ENCODE measurements around the gene SPATA13.

Gene SPATA13

DNA sequence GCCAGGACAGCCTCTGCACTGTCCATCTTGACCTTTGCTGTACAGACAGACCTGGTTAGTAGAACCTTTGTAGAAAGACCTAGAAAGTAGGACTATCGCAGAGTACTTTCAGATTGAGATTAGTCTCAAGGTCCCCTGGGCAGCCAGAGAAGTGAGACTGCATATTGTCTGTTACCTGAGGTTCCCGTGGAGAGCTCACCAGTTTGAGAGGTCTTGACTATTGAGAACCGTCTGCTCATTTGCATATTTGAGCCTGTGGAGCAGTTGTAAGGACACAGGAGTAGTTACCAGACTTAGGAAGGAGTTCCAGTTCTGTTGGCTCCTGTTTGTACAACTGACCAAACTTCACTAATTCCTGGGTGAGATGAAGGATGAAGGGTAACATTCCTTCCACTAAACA, 66.2 kb downstream of the SPATA13 start:
- no peaks in the 10 kb centered on the region for H3K9me3 ChIP-seq (ENCODE audit: control insufficient read depth, insufficient read depth, low read depth, low read length)
- TF ChIP-seq ZNF266 (tag by site-specific recombination; IDR thresholded peaks at IDR 0.05; ENCODE audit: low read depth), result no peak
- TF ChIP-seq, protein P1, sequence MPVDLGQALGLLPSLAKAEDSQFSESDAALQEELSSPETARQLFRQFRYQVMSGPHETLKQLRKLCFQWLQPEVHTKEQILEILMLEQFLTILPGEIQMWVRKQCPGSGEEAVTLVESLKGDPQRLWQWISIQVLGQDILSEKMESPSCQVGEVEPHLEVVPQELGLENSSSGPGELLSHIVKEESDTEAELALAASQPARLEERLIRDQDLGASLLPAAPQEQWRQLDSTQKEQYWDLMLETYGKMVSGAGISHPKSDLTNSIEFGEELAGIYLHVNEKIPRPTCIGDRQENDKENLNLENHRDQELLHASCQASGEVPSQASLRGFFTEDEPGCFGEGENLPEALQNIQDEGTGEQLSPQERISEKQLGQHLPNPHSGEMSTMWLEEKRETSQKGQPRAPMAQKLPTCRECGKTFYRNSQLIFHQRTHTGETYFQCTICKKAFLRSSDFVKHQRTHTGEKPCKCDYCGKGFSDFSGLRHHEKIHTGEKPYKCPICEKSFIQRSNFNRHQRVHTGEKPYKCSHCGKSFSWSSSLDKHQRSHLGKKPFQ (tag by site-specific recombination; IDR thresholded peaks at IDR 0.05), result no peak
- no peak for TF ChIP-seq HOXD13 (CRISPR knock-in tag; IDR thresholded peaks at IDR 0.05; ENCODE audit: borderline replicate concordance)
- TF ChIP-seq MZF1 (tag by site-specific recombination; IDR thresholded peaks at IDR 0.05; ENCODE audit: borderline replicate concordance), result no peak
- TF ChIP-seq REPIN1 (tag by site-specific recombination; IDR thresholded peaks at IDR 0.05; ENCODE audit: low read depth), result no peak
- no peak for TF ChIP-seq MYNN (tag by site-specific recombination; IDR thresholded peaks at IDR 0.05; ENCODE audit: borderline replicate concordance)
- TF ChIP-seq WT1 (tag by site-specific recombination; IDR thresholded peaks at IDR 0.05), result no peak
- TF ChIP-seq ZNF155 (tag by site-specific recombination; IDR thresholded peaks at IDR 0.05), result no peak
- no peak overlapping the region for H3K4me3 ChIP-seq (ENCODE audit: low read depth, low read length)
- no peak overlapping the region for H3K27ac ChIP-seq (ENCODE audit: extremely low read depth, low read depth, low read length)
- CTCF ChIA-PET, result no interaction called here
- H3K4me1 ChIP-seq (ENCODE audit: control insufficient read depth, insufficient read depth, low read length), result no peaks in the 10 kb centered on the region
- POLR2A ChIA-PET, result no interaction called here
- H3K36me3 ChIP-seq (ENCODE audit: control insufficient read depth in 2 of 2, insufficient read depth in 1 of 2, low read length in 2 of 2), result peaks cover 0 to 3% of the 10 kb centered on the region in 2 experiments; a peak in 1 of 3 replicates

DNA sequence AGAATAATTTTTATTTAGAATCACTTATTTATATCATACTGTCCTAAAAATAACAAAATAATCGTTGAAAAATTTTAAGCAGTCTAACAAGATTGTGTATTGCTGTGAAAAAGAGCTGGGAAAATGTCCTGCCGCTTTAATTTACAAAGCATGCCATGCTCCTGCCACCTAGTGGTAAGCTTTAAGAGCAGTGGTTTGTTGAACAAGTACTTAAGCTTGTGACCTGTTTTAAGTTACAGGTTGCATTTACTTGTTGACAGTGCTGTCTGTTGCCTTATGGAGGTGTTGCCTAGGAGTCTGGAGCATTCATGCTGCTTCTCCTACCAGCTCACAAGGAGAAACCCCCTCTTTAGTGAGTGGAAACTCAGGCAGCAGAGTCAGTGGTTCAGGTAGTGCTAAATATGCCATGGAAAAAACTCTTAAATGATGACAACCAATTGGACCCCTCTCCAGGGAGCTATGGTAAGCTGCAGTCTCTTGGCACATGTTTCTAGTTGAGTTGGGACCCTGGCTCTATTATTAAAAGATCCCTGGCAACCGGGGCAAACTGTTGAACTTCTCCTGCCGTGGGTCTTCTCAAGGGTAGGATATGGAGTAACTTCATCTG, 68.4 kb downstream of the SPATA13 start:
- H3K4me3 ChIP-seq (ENCODE audit: low read depth, low read length), result no peak overlapping the region
- H3K4me1 ChIP-seq (ENCODE audit: control insufficient read depth, insufficient read depth, low read length), result peaks cover 6% of the 10 kb centered on the region
- POLR2A ChIA-PET, result no interaction called here
- no peaks in the 10 kb centered on the region for H3K9me3 ChIP-seq (ENCODE audit: control insufficient read depth, insufficient read depth, low read depth, low read length)
- TF ChIP-seq ZBTB48 (tag by site-specific recombination; IDR thresholded peaks at IDR 0.05) (no peak), MZF1 (tag by site-specific recombination; IDR thresholded peaks at IDR 0.05; ENCODE audit: borderline replicate concordance) (no peak), SCRT1 (tag by site-specific recombination; IDR thresholded peaks at IDR 0.05; ENCODE audit: borderline replicate concordance) (peak; percentile 94), ZNF654 (tag by site-specific recombination; IDR thresholded peaks at IDR 0.05; ENCODE audit: low read depth) (peak; percentile 56), SCRT2 (tag by site-specific recombination; IDR thresholded peaks at IDR 0.05) (peak; percentile 96), ZNF660 (tag by site-specific recombination; IDR thresholded peaks at IDR 0.05) (0 out of 2 replicates have a peak, but pooled peaks have one; percentile 29), HOXA7 (CRISPR knock-in tag; IDR thresholded peaks at IDR 0.05; ENCODE audit: borderline replicate concordance) (no peak)
- no peaks in the 10 kb centered on the region for H3K36me3 ChIP-seq (ENCODE audit: control insufficient read depth in 2 of 2, insufficient read depth in 1 of 2, low read length in 2 of 2)
- no peak overlapping the region for H3K27ac ChIP-seq (ENCODE audit: extremely low read depth, low read depth, low read length)
- CTCF ChIA-PET, result interaction anchor here (0.6 to 2.6 kb wide), 16 partner anchors 9 to 387 kb away, joined by 3 to 14 read pairs (median 5); no protein-coding TSS in a partner anchor

DNA sequence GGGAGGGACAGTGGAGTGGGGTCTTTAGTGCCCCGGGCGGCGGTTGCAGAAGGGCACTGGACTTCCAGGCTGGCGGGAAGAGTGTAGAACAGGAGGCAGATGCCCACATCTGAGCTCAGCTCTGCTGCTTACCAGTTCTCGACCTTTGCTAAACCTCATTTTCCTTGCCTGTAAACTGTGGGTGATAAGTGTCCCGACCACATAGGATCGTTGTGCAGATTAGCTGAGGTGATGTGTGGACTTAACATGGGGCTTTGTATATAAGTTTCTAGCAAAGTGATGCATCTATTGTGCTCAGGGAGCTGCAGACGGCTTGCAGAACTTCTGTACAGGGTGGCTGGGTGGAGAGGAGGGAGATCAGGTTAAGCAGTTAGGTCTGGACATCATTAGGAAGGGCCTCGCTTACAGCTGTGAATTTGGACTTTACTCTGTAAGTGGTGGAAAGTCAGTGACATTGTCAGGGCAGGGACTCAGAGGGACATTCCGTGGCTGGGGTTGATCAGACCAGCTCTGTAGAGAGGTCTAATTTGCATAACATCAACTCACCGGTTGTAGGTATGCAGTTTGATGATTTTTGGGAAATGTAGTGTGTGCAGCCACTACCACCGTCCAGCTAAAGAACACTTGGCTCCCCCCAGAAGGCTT, 70.0 kb downstream of the SPATA13 start:
- POLR2A ChIA-PET, result no interaction called here
- Histone ChIP-seq H3K9me3 (ENCODE audit: control insufficient read depth, insufficient read depth, low read depth, low read length) (no peaks in the 10 kb centered on the region), H3K4me3 (ENCODE audit: low read depth, low read length) (no peak overlapping the region), H3K4me1 (ENCODE audit: control insufficient read depth, insufficient read depth, low read length) (peaks cover 6% of the 10 kb centered on the region), H3K27ac (ENCODE audit: extremely low read depth, low read depth, low read length) (no peak overlapping the region), H3K36me3 (ENCODE audit: control insufficient read depth in 2 of 2, insufficient read depth in 1 of 2, low read length in 2 of 2) (no peaks in the 10 kb centered on the region)
- CTCF ChIA-PET, result interaction anchor here (0.6 to 1.4 kb wide), 4 partner anchors 11 to 655 kb away, joined by 3 to 7 read pairs (median 5); no protein-coding TSS in a partner anchor
- TF ChIP-seq ZNF473 (tag by site-specific recombination; IDR thresholded peaks at IDR 0.05) (no peak), ZNF596 (tag by site-specific recombination; IDR thresholded peaks at IDR 0.05) (no peak), EGR2 (tag by site-specific recombination; IDR thresholded peaks at IDR 0.05; ENCODE audit: low read depth) (no peak), ZNF132 (tag by site-specific recombination; IDR thresholded peaks at IDR 0.05; ENCODE audit: borderline replicate concordance) (no peak), KLF1 (tag by site-specific recombination; IDR thresholded peaks at IDR 0.05) (no peak), ZFP69B (tag by site-specific recombination; IDR thresholded peaks at IDR 0.05) (no peak), ZNF146 (tag by site-specific recombination; IDR thresholded peaks at IDR 0.05) (no peak), KLF7 (tag by site-specific recombination; IDR thresholded peaks at IDR 0.05; ENCODE audit: borderline replicate concordance) (no peak), ZNF747 (tag by site-specific recombination; IDR thresholded peaks at IDR 0.05) (no peak), ZNF121 (tag by site-specific recombination; IDR thresholded peaks at IDR 0.05) (no peak), SP7 (tag by site-specific recombination; IDR thresholded peaks at IDR 0.05) (no peak), ZNF157 (tag by site-specific recombination; IDR thresholded peaks at IDR 0.05) (no peak), GLI4 (tag by site-specific recombination; IDR thresholded peaks at IDR 0.05) (no peak)
- TF ChIP-seq, protein P2, sequence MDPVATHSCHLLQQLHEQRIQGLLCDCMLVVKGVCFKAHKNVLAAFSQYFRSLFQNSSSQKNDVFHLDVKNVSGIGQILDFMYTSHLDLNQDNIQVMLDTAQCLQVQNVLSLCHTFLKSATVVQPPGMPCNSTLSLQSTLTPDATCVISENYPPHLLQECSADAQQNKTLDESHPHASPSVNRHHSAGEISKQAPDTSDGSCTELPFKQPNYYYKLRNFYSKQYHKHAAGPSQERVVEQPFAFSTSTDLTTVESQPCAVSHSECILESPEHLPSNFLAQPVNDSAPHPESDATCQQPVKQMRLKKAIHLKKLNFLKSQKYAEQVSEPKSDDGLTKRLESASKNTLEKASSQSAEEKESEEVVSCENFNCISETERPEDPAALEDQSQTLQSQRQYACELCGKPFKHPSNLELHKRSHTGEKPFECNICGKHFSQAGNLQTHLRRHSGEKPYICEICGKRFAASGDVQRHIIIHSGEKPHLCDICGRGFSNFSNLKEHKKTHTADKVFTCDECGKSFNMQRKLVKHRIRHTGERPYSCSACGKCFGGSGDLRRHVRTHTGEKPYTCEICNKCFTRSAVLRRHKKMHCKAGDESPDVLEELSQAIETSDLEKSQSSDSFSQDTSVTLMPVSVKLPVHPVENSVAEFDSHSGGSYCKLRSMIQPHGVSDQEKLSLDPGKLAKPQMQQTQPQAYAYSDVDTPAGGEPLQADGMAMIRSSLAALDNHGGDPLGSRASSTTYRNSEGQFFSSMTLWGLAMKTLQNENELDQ (tag by site-specific recombination; IDR thresholded peaks at IDR 0.05; ENCODE audit: low read depth), result no peak

Data from HEK293 (cell line).